Measurements from ENCODE around the gene BLMH.

- TF ChIP-seq REST (IDR thresholded peaks at IDR 0.05; ENCODE audit: low read depth, low read length) (no peak), CTCF (IDR thresholded peaks at IDR 0.05) (no peak), TEAD4 (IDR thresholded peaks at IDR 0.05; ENCODE audit: borderline replicate concordance, insufficient read depth) (no peak), EP300 (IDR thresholded peaks at IDR 0.05; ENCODE audit: borderline replicate concordance in 1 of 2, low read depth in 1 of 2, low read length in 1 of 2) (no peak), TAF1 (IDR thresholded peaks at IDR 0.05; ENCODE audit: borderline replicate concordance, low read depth, low read length) (no peak), RAD21 (IDR thresholded peaks at IDR 0.05; ENCODE audit: low read length) (no peak), GATA2 (CRISPR knock-in tag; IDR thresholded peaks at IDR 0.05) (no peak), PBX3 (IDR thresholded peaks at IDR 0.05) (no peak), EZH2phosphoT487 (IDR thresholded peaks at IDR 0.05; ENCODE audit: borderline replicate concordance, low read depth) (no peak), MAX (IDR thresholded peaks at IDR 0.05; ENCODE audit: low read depth) (no peak), USF2 (IDR thresholded peaks at IDR 0.05; ENCODE audit: borderline replicate concordance, low read depth, low read length) (no peak), YY1 (IDR thresholded peaks at IDR 0.05; ENCODE audit: low read depth) (no peak), RXRA (IDR thresholded peaks at IDR 0.05; ENCODE audit: borderline replicate concordance, low read depth) (no peak), POLR2AphosphoS5 (IDR thresholded peaks at IDR 0.05; ENCODE audit: low read depth, low read length) (no peak)
These were observed 42.3 kb downstream of the BLMH start for GRCh38 chr17:30249460-30249859.
